Esophagus (tissue), 2 donors: ENCODE data around the gene M1AP. TPM values are rescaled to one million over a fixed set of nuclear protein-coding genes. Genes with fewer than 3 reads are reported as not detected.
A peak's percentile ranks its signal among the peaks of the same experiment; 100 is the strongest.

Experiments used
- H3K27ac ChIP-seq, 2 donors: one replicate each; pipeline ENCODE4 v1.5.1; 2013; ENCODE audit warnings: low read depth in 2 of 2, mild to moderate bottlenecking in 2 of 2, inconsistent platforms in 1 of 2, low read length in 1 of 2, moderate library complexity in 1 of 2
- H3K27me3 ChIP-seq, 2 donors: one replicate each; pipeline ENCODE4 v1.6.1; 2013; ENCODE audit warnings: low read length in 2 of 2, control low read depth in 1 of 2, mild to moderate bottlenecking in 1 of 2; ENCODE audit not compliant: insufficient read depth in 2 of 2, control insufficient read depth in 1 of 2
- H3K36me3 ChIP-seq, 2 donors: one replicate each; pipeline ENCODE4 v1.6.1; 2013; ENCODE audit warnings: low read length in 1 of 2; ENCODE audit not compliant: control insufficient read depth in 2 of 2, insufficient read depth in 2 of 2
- H3K4me1 ChIP-seq, 2 donors: one replicate each; pipeline ENCODE4 v1.6.1; 2013; ENCODE audit warnings: low read length in 1 of 2; ENCODE audit not compliant: control insufficient read depth in 2 of 2, insufficient read depth in 2 of 2
- H3K4me3 ChIP-seq, 2 donors: one replicate each; pipeline ENCODE4 v1.5.1; 2013; ENCODE audit warnings: low read length in 2 of 2, mild to moderate bottlenecking in 2 of 2, low read depth in 1 of 2, moderate library complexity in 1 of 2
- H3K9me3 ChIP-seq, 2 donors: one replicate each; pipeline ENCODE4 v1.6.1; 2013; ENCODE audit warnings: mild to moderate bottlenecking in 2 of 2, low read depth in 1 of 2, low read length in 1 of 2, moderate library complexity in 1 of 2; ENCODE audit not compliant: control insufficient read depth in 2 of 2, insufficient read depth in 1 of 2
- WGBS, 2 donors: extraction: QIAGEN DNeasy Blood & Tissue Kit; methylation state at CpG; one replicate each; pipeline ENCODE4 v1.1.7; 2013; 5-methylcytosine and 5-hydroxymethylcytosine counted together
- polyA plus RNA-seq, 2 donors: library from polyadenylated mRNA; stranded (reverse); fragments of 200-250 nt; gene quantifications; one replicate each; pipeline ENCODE4 v1.2.3, GENCODE V29; 2013
- donor health status: healthy with polysubstance abuse.
- donor health status: Bipolar disorder and iron deficiency.

Gene M1AP
- polyA plus RNA-seq, 2 donors: 0.04 to 0.10 TPM

DNA sequence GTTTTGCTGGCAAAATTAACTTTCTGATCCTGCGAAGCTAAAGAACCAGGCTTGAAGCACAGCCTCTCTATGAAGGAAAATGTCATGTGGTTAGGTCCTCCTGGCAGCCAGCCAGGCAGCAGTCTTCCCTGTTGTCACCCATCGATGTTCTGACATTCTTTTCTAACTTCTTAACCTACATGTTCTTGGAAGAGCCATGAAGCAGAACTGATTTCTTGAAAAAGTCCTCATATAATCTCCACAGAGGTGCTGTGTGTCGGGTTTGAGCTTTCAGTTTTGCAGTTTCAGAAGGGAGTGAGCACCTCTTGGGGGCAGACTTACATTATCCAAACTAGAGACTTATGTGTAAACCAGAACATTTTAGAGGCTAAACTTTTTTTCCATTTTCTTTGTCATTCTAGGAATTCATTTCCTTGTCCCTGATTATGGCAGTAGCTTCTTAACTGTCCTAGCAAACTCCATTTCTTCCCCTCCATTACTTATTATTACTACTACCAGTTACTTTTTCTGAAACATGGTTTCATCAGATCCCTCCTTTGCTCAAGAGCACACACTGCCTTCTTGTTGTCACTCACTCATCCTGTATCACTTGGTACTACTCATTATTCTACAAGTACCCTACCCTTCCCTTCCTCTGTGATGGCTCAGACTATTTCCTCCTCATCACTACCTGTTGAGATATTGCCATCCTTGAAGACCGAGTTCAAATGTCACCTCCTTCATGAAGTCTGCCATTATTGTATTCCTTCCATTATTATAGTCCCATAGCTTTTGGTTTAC, 62.5 kb downstream of the M1AP start:
- 53 to 56% methylated on average over 4 of the region's 4 CpGs for WGBS, 2 donors

GRCh38 chr2:74584088-74584645, 64.0 kb downstream of the M1AP start:
- Histone ChIP-seq H3K27ac (no peak overlapping the region), H3K36me3 (no peaks in the 10 kb centered on the region), H3K9me3 (no peaks in the 10 kb centered on the region), H3K4me3 (no peak overlapping the region), H3K4me1 (no peaks in the 10 kb centered on the region), H3K27me3 (no peaks in the 10 kb centered on the region)
- WGBS, 2 donors: 60 to 64% methylated on average over 2 of the region's 2 CpGs

More for the DNA sequence above, 62.5 kb downstream of the M1AP start:
- H3K36me3 ChIP-seq: no peaks in the 10 kb centered on the region
- no peak overlapping the region for H3K4me3 ChIP-seq
- H3K9me3 ChIP-seq: no peaks in the 10 kb centered on the region
- H3K27ac ChIP-seq: no peak overlapping the region
- H3K27me3 ChIP-seq: no peaks in the 10 kb centered on the region
- H3K4me1 ChIP-seq: no peaks in the 10 kb centered on the region

DNA sequence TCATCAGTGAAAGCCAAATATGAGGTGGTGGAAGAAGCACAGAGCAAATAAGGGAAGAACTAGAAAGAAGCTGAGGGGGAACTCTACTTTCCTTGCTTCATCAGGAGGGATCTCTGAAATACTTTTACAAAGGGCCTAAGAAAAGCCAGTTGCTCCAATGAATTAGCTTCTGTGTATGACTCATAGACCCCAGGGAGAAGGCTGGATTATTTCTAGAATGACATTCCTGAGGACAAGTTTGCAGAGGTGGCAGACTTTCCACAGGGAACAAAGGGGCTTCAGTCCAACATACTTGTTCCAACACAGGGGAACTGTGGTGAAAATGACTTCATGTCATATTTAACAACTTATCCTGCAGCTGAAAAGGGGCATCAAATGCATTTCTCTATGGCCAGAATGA, 64.6 kb downstream of the M1AP start:
- Histone ChIP-seq H3K9me3 (no peaks in the 10 kb centered on the region), H3K27me3 (no peaks in the 10 kb centered on the region), H3K4me3 (no peak overlapping the region), H3K4me1 (no peaks in the 10 kb centered on the region), H3K27ac (no peak overlapping the region), H3K36me3 (no peaks in the 10 kb centered on the region)

GRCh38 chr2:74582184-74582583, 65.9 kb downstream of the M1AP start:
- WGBS, 2 donors: 74 to 78% methylated on average over 2 of the region's 2 CpGs
- H3K27ac ChIP-seq: no peak overlapping the region

GRCh38 chr2:74581463-74581862, 66.7 kb downstream of the M1AP start:
- Histone ChIP-seq H3K4me3 (no peak overlapping the region), H3K4me1 (no peaks in the 10 kb centered on the region), H3K9me3 (no peaks in the 10 kb centered on the region), H3K36me3 (no peaks in the 10 kb centered on the region), H3K27ac (no peak overlapping the region), H3K27me3 (no peaks in the 10 kb centered on the region)
- 81 to 89% methylated on average over 3 of the region's 3 CpGs for WGBS, 2 donors

More at GRCh38 chr2:74582184-74582583, 65.9 kb downstream of the M1AP start:
- Histone ChIP-seq H3K36me3 (no peaks in the 10 kb centered on the region), H3K9me3 (no peaks in the 10 kb centered on the region), H3K4me3 (no peak overlapping the region), H3K4me1 (no peaks in the 10 kb centered on the region), H3K27me3 (no peaks in the 10 kb centered on the region)

- no peak overlapping the region for H3K4me3 ChIP-seq
- WGBS, 2 donors: 77% methylated on average over 3 of the region's 3 CpGs
- no peak overlapping the region for H3K27ac ChIP-seq
- H3K4me1 ChIP-seq: no peaks in the 10 kb centered on the region
- no peaks in the 10 kb centered on the region for H3K27me3 ChIP-seq
- H3K9me3 ChIP-seq: no peaks in the 10 kb centered on the region
- H3K36me3 ChIP-seq: no peaks in the 10 kb centered on the region
Measured at GRCh38 chr2:74578408-74578807, 69.7 kb downstream of the M1AP start.

GRCh38 chr2:74577448-74577847, 70.7 kb downstream of the M1AP start:
- no peaks in the 10 kb centered on the region for H3K9me3 ChIP-seq
- H3K4me3 ChIP-seq: no peak overlapping the region
- H3K27ac ChIP-seq: no peak overlapping the region
- no peaks in the 10 kb centered on the region for H3K4me1 ChIP-seq
- 51 to 53% methylated on average over 2 of the region's 2 CpGs for WGBS, 2 donors
- H3K36me3 ChIP-seq: no peaks in the 10 kb centered on the region
- H3K27me3 ChIP-seq: no peaks in the 10 kb centered on the region

DNA sequence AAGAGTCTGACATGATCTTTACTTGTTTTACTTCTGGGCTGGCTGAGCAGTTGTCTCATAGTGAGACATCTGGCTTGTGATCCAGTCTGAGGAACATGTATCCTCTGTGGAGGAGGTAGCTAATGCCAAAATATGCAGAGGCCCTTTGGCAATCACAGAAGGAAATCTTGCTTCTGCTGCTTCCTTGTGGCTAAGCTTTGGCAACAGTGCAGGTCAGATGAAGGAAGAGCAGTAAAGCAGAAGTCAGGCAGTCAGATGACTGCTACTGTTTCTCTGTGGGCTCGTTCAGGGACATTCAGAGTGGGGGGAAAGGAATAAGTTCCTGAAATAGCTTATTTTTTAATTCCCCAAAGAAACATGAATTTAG, 71.3 kb downstream of the M1AP start:
- H3K4me3 ChIP-seq: no peak overlapping the region
- H3K9me3 ChIP-seq: no peaks in the 10 kb centered on the region
- H3K4me1 ChIP-seq: no peaks in the 10 kb centered on the region
- H3K27me3 ChIP-seq: no peaks in the 10 kb centered on the region
- H3K27ac ChIP-seq: no peak overlapping the region
- WGBS, 2 donors: 37 to 38% methylated on average over 1 of the region's 1 CpG
- no peaks in the 10 kb centered on the region for H3K36me3 ChIP-seq

DNA sequence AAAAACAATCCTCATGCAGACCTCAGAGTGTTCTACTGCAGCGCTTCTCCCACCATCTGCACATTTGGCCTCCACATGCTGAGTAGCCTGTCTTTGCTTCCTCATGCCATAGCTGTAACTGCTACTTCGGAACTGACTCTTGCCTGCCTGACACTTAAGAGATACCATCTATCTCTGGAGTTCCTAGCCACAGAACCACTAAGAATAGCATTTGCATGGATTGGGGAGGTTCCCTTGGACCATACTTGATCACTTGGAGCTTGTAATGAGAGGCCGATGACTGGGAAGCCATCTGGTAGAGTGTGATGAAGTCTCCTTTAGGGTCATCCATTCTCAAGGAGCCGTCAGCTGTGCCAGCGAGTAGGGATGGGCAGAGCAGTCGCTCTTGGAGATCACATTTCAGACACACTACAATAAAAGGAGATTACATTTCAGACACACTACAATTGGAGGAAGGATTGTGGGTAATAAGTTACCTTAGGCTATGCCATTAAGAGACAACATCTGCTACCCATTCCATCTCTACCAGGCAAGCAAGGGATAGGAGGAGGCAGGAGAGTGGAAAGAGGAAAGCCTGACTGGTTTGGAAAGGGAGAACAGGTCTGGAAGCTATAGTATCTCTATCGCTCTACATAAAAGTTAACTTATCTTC, 71.8 kb downstream of the M1AP start:
- Histone ChIP-seq H3K27ac (peak overlapping the region in 1 of 2 donors; percentile 8), H3K4me3 (no peak overlapping the region), H3K36me3 (no peaks in the 10 kb centered on the region), H3K4me1 (no peaks in the 10 kb centered on the region), H3K9me3 (no peaks in the 10 kb centered on the region), H3K27me3 (no peaks in the 10 kb centered on the region)
- 83 to 86% methylated on average over 7 of the region's 7 CpGs for WGBS, 2 donors
